Panc1 (cell line): ENCODE measurements around the gene CCDC197. TPM values are rescaled to one million over a fixed set of nuclear protein-coding genes. Genes with fewer than 3 reads are reported as not detected.

Experiments used
- ATAC-seq: fragments of 200-7000 bp; cut with Tn5 transposase; 2 replicates; pipeline ENCODE4 v1.9.1; 2020; ENCODE audit warnings: mild to moderate bottlenecking, moderate library complexity
- BruUV-seq: library from RNA; stranded (reverse); fragments of 400-500 nt; replicated peaks from 2 replicates; lab custom pipeline; 2021; lab: Mats Ljungman, UMichigan
- CTCF ChIA-PET: fragments of 300-600 bp; sonication (Branson Sonifier 250); formaldehyde crosslinking; loops from one replicate; lab custom pipeline; 2022; ENCODE audit warnings: antibody characterized with exemption; lab: Charles Lee
- POLR2A ChIA-PET: fragments of 300-600 bp; sonication (Branson Sonifier 250); formaldehyde crosslinking; loops from one replicate; lab custom pipeline; 2022; ENCODE audit warnings: antibody characterized with exemption; lab: Charles Lee
- DNase-seq: peaks from one replicate; pipeline ENCODE4 v3.0.0-alpha.2; 2010; ENCODE audit warnings: low read depth, low spot score
- H3K27ac ChIP-seq: 2 replicates; pipeline ENCODE4 v1.5.1; 2011; ENCODE audit warnings: mild to moderate bottlenecking, low read length, inconsistent platforms
- H3K27me3 ChIP-seq: fragments of 200-500 bp; sonication (Bioruptor generic); 2 replicates; pipeline ENCODE4 v1.6.0; 2014; ENCODE audit warnings: low read length, inconsistent platforms; ENCODE audit not compliant: control insufficient read depth, insufficient read depth
- H3K36me3 ChIP-seq: fragments of 200-500 bp; sonication (Bioruptor generic); 2 replicates; pipeline ENCODE4 v1.5.1; 2014; ENCODE audit warnings: inconsistent platforms, mild to moderate bottlenecking, low read length, moderate library complexity; ENCODE audit not compliant: control insufficient read depth, insufficient read depth
- H3K4me1 ChIP-seq: 2 replicates; pipeline ENCODE4 v1.5.1; 2011; ENCODE audit warnings: inconsistent platforms, mild to moderate bottlenecking, low read length, moderate library complexity; ENCODE audit not compliant: control insufficient read depth, insufficient read depth
- H3K4me3 ChIP-seq, 2 experiments: 2 replicates each; pipeline ENCODE4 v1.5.1; 2011 to 2012; ENCODE audit warnings: low read depth in 2 of 2, low read length in 2 of 2, mild to moderate bottlenecking in 2 of 2, inconsistent platforms in 1 of 2, moderate library complexity in 1 of 2
- H3K9me3 ChIP-seq: fragments of 200-500 bp; sonication (Bioruptor generic); 2 replicates; pipeline ENCODE4 v1.5.1; 2014; ENCODE audit warnings: low read depth, mild to moderate bottlenecking, inconsistent platforms, low read length, moderate library complexity; ENCODE audit not compliant: control insufficient read depth, insufficient read depth
- CTCF ChIP-seq: fragments of 450-650 bp; IDR thresholded peaks from 2 replicates; pipeline ENCODE4 v1.5.1; 2017; ENCODE audit warnings: mild to moderate bottlenecking
- POLR2AphosphoS5 ChIP-seq: IDR thresholded peaks from 2 replicates; pipeline ENCODE4 v1.6.1; 2012; ENCODE audit warnings: mild to moderate bottlenecking, low read depth, low read length, moderate library complexity
- REST ChIP-seq, 2 experiments: IDR thresholded peaks; 2 replicates each; pipeline ENCODE4 v1.6.1; 2011 to 2012; ENCODE audit warnings: low read depth in 2 of 2, control low read depth in 1 of 2, low read length in 1 of 2, mild to moderate bottlenecking in 1 of 2, moderate library complexity in 1 of 2; ENCODE audit not compliant: insufficient read depth in 1 of 2
- SIN3A ChIP-seq: IDR thresholded peaks from 2 replicates; pipeline ENCODE4 v1.6.1; 2012; ENCODE audit warnings: low read depth, mild to moderate bottlenecking, low read length, moderate library complexity, borderline replicate concordance; ENCODE audit not compliant: insufficient read depth
- TCF7L2 ChIP-seq: IDR thresholded peaks from 2 replicates; pipeline ENCODE4 v1.6.1; 2011; ENCODE audit warnings: mild to moderate bottlenecking, low read depth, low read length, inconsistent platforms
- in situ Hi-C: cut with HindIII; loops from 2 replicates; pipeline ENCODE4 v1.10.0; 2016; ENCODE audit warnings: low sequenced_read_pairs, low pct_unique_long_range_greater_than_20kb
- intact Hi-C: fragments of 100-400 bp; cut with micrococcal nuclease; formaldehyde crosslinking; loops from one replicate; pipeline ENCODE4 v1.10.0; 2022; ENCODE audit not compliant: unreplicated experiment
- total RNA-seq: library from RNA; stranded (reverse); gene quantifications from one replicate; pipeline ENCODE4 v1.2.1, GENCODE V29; 2021; ENCODE audit not compliant: unreplicated experiment

Gene CCDC197
- total RNA-seq, 1 experiment from 2014 or later: not detected

- no peak for DNase-seq
- CTCF ChIA-PET: interaction anchor here (0.8 kb wide), 1 partner anchor 25 kb away, joined by 3 read pairs; no protein-coding TSS in a partner anchor
These were observed 31.7 kb upstream of the CCDC197 start for GRCh38 chr14:93965287-93965821.

GRCh38 chr14:93965946-93966474 lies 31.1 kb upstream of the CCDC197 start:
- no peaks in the 10 kb centered on the region for H3K27me3 ChIP-seq
- DNase-seq (no peak), ATAC-seq (no peak)
- no peaks in the 10 kb centered on the region for H3K9me3 ChIP-seq
- ChIA-PET POLR2A (no interaction called here), CTCF (no interaction called here)
- intact Hi-C loops (no loop called here), in situ Hi-C loops (no loop called here)
- TF ChIP-seq SIN3A: no peak
- TF ChIP-seq CTCF: no peak
- TF ChIP-seq REST (IDR thresholded peaks at IDR 0.05; ENCODE audit: insufficient read depth in 1 of 2, low read depth in 2 of 2, low read length in 1 of 2): no peak
- no peak for TF ChIP-seq TCF7L2
- no peaks in the 10 kb centered on the region for H3K36me3 ChIP-seq
- no TSS peak for BruUV-seq
- peaks cover 11% of the 10 kb centered on the region; the same call in 1 of the 2 replicates for H3K4me1 ChIP-seq
- no peak overlapping the region for H3K4me3 ChIP-seq
- no peak overlapping the region for H3K27ac ChIP-seq

More at GRCh38 chr14:93965287-93965821, 31.7 kb upstream of the CCDC197 start:
- no peak for ATAC-seq
- intact Hi-C loops: no loop called here
- Histone ChIP-seq H3K4me3 (no peak overlapping the region), H3K9me3 (no peaks in the 10 kb centered on the region), H3K4me1 (peaks cover 11% of the 10 kb centered on the region), H3K36me3 (no peaks in the 10 kb centered on the region), H3K27me3 (no peaks in the 10 kb centered on the region), H3K27ac (no peak overlapping the region)
- POLR2A ChIA-PET: no interaction called here
- TF ChIP-seq POLR2AphosphoS5 (no peak), SIN3A (no peak), CTCF (no peak), REST (IDR thresholded peaks at IDR 0.05; ENCODE audit: insufficient read depth in 1 of 2, low read depth in 2 of 2, low read length in 1 of 2) (no peak), TCF7L2 (no peak)
- in situ Hi-C loops: no loop called here
- BruUV-seq: no TSS peak
